Smooth muscle cell of bladder (primary cell): ENCODE data around the gene NCLN. TPM values are rescaled to one million over a fixed set of nuclear protein-coding genes. Genes with fewer than 3 reads are reported as not detected.

ENCODE experiments used
- total RNA-seq: library from RNA; depleted of rRNA; stranded (reverse); fragments of >200 nt; gene quantifications from 2 replicates; pipeline ENCODE4 v1.2.3, GENCODE V29; 2014

Gene NCLN, protein sequence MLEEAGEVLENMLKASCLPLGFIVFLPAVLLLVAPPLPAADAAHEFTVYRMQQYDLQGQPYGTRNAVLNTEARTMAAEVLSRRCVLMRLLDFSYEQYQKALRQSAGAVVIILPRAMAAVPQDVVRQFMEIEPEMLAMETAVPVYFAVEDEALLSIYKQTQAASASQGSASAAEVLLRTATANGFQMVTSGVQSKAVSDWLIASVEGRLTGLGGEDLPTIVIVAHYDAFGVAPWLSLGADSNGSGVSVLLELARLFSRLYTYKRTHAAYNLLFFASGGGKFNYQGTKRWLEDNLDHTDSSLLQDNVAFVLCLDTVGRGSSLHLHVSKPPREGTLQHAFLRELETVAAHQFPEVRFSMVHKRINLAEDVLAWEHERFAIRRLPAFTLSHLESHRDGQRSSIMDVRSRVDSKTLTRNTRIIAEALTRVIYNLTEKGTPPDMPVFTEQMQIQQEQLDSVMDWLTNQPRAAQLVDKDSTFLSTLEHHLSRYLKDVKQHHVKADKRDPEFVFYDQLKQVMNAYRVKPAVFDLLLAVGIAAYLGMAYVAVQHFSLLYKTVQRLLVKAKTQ
- total RNA-seq = 32.4 and 36.7 TPM in 2 replicates

DNA sequence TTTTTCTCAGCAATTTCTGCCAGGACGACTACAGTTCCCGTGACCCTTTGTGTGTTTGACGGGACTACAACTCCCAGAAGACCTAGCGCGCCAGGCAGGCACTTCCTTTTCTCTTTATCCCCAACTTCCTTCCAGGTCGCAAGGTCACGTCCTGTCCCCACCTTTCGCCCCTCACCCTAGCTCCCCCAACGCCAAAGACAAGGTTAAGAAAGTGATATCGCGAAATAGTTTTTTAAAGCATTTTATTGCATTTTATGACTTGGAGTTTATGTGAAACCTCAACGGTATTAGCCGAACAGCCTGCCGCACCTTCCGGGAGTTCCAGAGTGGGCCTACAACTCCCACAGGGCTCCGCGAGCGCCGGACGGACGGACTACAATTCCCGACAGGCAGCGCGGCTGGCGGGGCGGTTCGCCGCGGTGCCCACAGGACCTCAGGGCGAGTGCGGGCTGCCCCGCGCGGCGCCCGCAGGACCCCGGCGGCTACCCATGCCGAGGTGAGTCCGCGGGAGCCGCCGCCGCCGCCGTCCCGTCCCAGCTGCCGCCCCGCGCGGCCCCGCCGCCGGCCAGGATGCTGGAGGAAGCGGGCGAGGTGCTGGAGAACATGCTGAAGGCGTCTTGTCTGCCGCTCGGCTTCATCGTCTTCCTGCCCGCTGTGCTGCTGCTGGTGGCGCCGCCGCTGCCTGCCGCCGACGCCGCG, at the start of gene NCLN:
Gene NCLN (plus strand): TSS at position 470 of the 699 bp plus-strand sequence. CDS start 101 bp downstream, at position 571.

DNA sequence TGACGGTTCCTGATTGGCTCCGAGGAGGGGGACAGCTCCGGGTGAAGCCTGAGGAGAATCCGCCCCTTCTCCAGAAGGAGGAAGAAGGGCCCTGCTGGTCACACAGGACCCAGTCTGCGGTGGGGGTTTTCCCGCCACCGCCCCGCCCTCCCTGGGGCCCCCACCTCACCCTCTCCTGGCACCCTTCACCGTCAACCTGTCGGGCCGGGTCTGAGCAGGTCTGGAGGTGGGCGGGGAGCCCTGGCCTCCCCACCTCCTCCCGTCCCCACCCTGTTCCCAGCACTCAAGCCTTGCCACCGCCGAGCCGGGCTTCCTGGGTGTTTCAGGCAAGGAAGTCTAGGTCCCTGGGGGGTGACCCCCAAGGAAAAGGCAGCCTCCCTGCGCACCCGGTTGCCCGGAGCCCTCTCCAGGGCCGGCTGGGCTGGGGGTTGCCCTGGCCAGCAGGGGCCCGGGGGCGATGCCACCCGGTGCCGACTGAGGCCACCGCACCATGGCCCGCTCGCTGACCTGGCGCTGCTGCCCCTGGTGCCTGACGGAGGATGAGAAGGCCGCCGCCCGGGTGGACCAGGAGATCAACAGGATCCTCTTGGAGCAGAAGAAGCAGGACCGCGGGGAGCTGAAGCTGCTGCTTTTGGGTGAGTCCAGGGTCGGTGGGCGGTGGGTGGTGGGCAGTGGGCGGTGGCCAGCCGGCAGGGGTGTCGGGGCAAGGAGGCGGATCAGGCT, 49.6 kb upstream of the NCLN start, which contains the start of gene GNA15:
Gene GNA15 (plus strand): TSS at position 73 of the 723 bp plus-strand sequence. CDS start 418 bp downstream, at position 491.

DNA sequence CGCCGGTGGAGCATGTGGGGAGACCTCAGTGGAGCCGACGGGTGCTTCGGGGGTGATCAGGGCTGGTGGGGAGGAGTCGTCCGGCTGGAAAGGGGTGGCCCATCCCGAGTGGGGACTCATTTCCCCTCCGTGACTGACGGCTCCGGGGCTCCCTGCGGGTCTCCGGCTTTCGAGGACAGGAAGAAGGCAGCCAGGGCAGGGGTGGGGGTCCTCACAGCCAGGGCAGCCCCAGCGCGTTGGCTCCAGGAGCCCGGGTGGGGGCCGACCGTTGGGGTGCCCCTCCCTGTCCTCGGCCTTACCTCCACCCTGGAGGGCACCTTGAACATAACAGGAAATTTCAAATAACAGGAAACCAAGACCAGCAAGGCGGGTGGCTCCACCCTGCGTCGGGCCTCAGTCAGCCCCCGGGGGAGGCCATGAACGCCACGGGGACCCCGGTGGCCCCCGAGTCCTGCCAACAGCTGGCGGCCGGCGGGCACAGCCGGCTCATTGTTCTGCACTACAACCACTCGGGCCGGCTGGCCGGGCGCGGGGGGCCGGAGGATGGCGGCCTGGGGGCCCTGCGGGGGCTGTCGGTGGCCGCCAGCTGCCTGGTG, 7.3 kb upstream of the NCLN start, which contains the start of gene S1PR4:
Gene S1PR4 (plus strand): TSS at position 393 of the 596 bp plus-strand sequence. CDS start 24 bp downstream, at position 417.

DNA sequence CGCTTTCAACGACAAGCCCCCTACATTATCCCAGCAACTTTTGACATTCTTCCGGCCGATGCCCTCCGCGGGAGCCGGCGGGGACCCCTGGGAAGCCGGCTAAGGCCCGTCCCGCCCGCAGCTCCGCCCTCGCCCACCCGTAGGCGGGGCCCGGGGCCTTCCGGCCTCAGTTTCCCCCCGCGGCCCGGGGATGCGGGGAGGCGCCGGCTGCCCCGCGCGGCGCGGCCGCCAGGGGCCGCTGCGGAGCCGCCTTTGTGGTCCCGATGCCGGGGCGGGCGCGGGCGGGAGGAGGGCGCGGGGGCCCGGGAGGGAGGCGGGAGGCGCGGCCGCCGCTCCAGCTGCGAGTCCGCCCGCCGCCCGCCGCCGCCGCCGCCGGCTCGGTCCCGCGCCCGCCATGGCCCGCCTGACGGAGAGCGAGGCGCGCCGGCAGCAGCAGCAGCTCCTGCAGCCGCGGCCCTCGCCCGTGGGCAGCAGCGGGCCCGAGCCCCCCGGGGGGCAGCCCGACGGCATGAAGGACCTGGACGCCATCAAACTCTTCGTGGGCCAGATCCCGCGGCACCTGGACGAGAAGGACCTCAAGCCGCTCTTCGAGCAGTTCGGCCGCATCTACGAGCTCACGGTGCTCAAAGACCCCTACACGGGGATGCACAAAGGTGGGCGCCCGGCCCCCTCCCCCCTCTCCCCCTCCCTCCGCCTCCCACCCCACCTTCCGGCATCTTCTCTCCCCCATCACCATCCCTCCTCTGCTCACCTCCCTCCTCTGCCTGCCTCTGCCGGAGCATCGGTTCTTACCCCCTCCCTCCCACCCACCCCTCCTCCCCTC, 38.8 kb downstream of the NCLN start, which contains the start of gene CELF5:
Gene CELF5 (plus strand): TSS at position 316 of the 823 bp plus-strand sequence. CDS start 79 bp downstream, at position 395.

Other genes starting within 250 kb of the NCLN start
- 3.5 and 5.5 TPM in 2 replicates for gene ZNF77, start 241.0 kb upstream of the NCLN start, total RNA-seq
- 2.4 and 3.4 TPM in 2 replicates for gene TLE6, start 208.4 kb upstream of the NCLN start, total RNA-seq
- gene TLE2, start 156.7 kb upstream of the NCLN start, total RNA-seq = 2.1 and 3.1 TPM in 2 replicates
- gene TLE5, start 123.4 kb upstream of the NCLN start, total RNA-seq = 109 and 139 TPM in 2 replicates
- gene GNA11, start 91.6 kb upstream of the NCLN start, total RNA-seq = 58.2 and 66.7 TPM in 2 replicates
- under 0.01 TPM in 1 of 2 replicates, not detected in the other for gene GNA15, start 49.9 kb upstream of the NCLN start, total RNA-seq
- not detected in 2 replicates for gene S1PR4, start 7.2 kb upstream of the NCLN start, total RNA-seq
- 0.09 TPM in 1 of 2 replicates, not detected in the other for gene CELF5, start 38.7 kb downstream of the NCLN start, total RNA-seq
- gene NFIC, start 180.7 kb downstream of the NCLN start, total RNA-seq = 33.4 and 34.5 TPM in 2 replicates